Nephron progenitor cell (in vitro differentiated cells): ENCODE measurements around the gene FUZ.

ENCODE experiments used
- DNase-seq: peaks from one replicate; pipeline ENCODE4 v3.0.0; 2021
- H3K27ac Mint-ChIP-seq: 2 replicates; pipeline ENCODE4 v1.8.0; 2021; ENCODE audit warnings: mild to moderate bottlenecking, moderate library complexity, mixed read lengths
- H3K27me3 Mint-ChIP-seq: 2 replicates; pipeline ENCODE4 v1.8.0; 2021; ENCODE audit warnings: mild to moderate bottlenecking, low read depth, mixed read lengths; ENCODE audit not compliant: poor library complexity
- H3K36me3 Mint-ChIP-seq: 2 replicates; pipeline ENCODE4 v1.8.0; 2021; ENCODE audit warnings: low read depth, mixed read lengths
- H3K4me1 Mint-ChIP-seq: 2 replicates; pipeline ENCODE4 v1.8.0; 2021; ENCODE audit warnings: mixed read lengths
- H3K4me3 Mint-ChIP-seq: 2 replicates; pipeline ENCODE4 v1.8.0; 2021; ENCODE audit warnings: mild to moderate bottlenecking, moderate library complexity, mixed read lengths
- H3K9me3 Mint-ChIP-seq: 2 replicates; pipeline ENCODE4 v1.8.0; 2021; ENCODE audit warnings: mild to moderate bottlenecking, moderate library complexity, mixed read lengths
- CTCF ChIP-seq: fragments of 200-600 bp; sonication (generic); IDR thresholded peaks from 2 replicates; pipeline ENCODE4 v1.5.0; 2021; ENCODE audit warnings: antibody characterized with exemption

The FUZ gene

DNA sequence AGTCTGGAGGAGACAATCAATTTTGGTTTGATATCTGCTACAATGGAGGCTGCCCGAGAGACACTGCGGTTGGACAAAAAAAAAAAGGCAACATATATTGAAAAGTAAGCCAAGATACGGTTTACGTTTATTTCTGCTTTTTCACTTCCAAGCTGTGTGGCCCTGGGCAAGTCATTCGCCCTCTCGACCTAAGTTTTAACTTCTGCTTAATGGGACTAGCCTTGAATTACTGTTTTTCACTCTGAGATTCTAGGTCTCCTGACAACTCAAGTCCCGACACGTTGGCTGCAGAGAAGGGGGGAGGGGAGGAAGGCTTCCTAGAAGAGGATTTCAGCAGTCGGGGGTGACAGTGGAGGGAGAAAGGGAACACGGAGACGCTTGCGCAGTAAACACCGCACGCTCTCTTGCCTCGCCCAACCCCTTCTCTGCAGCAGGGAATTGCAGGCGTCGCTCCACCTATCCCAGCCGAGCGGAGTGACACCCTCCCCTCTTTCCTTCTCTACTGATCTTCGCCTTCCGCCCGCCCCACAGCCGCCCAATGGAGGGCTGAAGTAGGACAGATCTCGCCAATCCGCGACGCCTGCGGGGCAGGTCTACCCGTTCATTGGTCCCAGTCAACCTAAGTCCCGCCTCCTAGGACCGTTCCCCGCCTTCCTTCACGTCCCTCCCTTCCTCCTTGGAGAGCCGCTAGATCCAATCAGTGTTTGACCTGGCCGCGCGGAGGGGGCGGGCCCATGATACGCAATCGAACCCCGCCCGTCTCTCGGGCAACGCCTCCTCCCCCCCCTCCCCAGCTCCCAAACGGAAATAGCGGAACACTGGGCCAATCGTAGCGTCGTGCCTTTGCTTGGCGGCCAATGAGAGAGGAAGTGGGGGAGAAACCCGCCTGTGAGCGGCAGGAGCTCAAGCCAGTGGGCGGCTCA, 46.8 kb downstream of the FUZ start:
- Mint-ChIP-seq H3K4me1 (peaks cover 69% of the 10 kb centered on the region), H3K4me3 (peak overlapping the region; percentile 96), H3K9me3 (no peaks in the 10 kb centered on the region), H3K36me3 (no peaks in the 10 kb centered on the region), H3K27me3 (no peaks in the 10 kb centered on the region), H3K27ac (peak overlapping the region; percentile 99)
- peak; percentile 98 for DNase-seq
- no peak for TF ChIP-seq CTCF

DNA sequence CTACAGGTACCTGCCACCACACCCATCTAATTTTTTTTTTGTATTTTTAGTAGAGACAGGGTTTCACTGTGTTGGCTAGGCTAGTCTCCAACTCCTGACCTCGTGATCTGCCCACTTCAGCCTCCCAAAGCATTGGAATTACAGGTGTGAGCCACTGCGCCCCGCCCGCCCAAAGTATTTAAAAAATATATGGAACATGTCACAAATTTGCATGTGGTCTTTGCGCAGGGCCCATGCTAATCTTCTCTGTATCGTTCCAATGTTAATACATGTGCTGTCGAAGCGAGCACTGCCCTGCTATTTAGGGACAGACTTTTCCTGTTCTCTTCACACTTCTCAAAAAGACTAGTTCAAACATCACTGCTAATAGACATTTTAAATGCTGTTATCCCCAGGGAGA, 48.8 kb downstream of the FUZ start:
- no peak for TF ChIP-seq CTCF
- Mint-ChIP-seq H3K27ac (no peak overlapping the region), H3K27me3 (peaks cover 4% of the 10 kb centered on the region), H3K9me3 (no peaks in the 10 kb centered on the region), H3K4me3 (peak overlapping the region; percentile 38), H3K4me1 (peaks cover 59% of the 10 kb centered on the region), H3K36me3 (no peaks in the 10 kb centered on the region)
- DNase-seq, result no peak

- peaks cover under 1% of the 10 kb centered on the region for H3K9me3 Mint-ChIP-seq
- DNase-seq, result no peak
- TF ChIP-seq CTCF, result no peak
- no peak within 1 kb of the TSS for H3K4me3 Mint-ChIP-seq
- H3K27ac Mint-ChIP-seq, result peak within 1 kb of the TSS; percentile 67
- peaks cover 10% of the 10 kb centered on the region for H3K27me3 Mint-ChIP-seq
- no peaks in the 10 kb centered on the region for H3K36me3 Mint-ChIP-seq
- peaks cover 56% of the 10 kb centered on the region for H3K4me1 Mint-ChIP-seq
Observed at GRCh38 chr19:49763230-49763629, 49.9 kb downstream of the FUZ start, which contains the start of gene TSKS. Gene TSKS (minus strand): TSS chr19:49763306. CDS start chr19:49763247, 59 bp downstream.

DNA sequence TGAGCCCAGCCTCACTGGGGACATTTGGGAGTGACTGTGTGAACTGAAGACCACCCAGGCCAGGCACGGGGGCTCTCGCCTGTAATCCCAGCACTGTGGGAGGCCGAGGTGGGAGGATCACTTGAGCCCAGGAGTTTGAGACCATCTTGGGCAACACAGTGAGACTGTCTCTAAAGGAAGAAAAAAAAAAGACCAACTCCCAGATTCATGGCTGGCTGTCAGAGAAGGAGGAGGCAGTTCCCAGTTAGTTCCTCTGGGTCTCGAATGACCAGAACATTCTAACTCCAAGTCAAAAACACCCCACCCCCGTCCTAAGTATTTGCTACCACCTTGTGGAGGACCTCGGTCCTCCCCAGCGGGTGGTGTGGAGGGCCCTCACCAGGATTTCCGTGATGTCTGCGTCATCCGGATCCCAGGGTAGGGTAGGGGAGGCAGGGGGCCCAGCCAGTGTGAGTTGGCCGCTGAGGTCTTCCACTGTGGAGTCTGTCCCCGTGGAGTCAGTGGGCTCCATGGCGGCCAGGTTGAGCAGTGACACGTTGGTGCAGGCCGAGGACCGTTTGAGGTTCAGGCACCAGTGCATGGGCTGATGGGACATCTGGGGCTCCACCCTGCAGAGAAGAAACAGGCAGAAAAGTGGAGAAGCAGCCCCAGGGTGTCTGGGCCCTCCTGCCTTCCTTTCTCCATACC, 51.3 kb downstream of the FUZ start:
- Mint-ChIP-seq H3K27ac (peak overlapping the region; percentile 71), H3K4me3 (no peak overlapping the region), H3K9me3 (peaks cover 10% of the 10 kb centered on the region), H3K27me3 (peaks cover 21% of the 10 kb centered on the region), H3K4me1 (peaks cover 45% of the 10 kb centered on the region), H3K36me3 (no peaks in the 10 kb centered on the region)
- no peak for TF ChIP-seq CTCF
- no peak for DNase-seq

DNA sequence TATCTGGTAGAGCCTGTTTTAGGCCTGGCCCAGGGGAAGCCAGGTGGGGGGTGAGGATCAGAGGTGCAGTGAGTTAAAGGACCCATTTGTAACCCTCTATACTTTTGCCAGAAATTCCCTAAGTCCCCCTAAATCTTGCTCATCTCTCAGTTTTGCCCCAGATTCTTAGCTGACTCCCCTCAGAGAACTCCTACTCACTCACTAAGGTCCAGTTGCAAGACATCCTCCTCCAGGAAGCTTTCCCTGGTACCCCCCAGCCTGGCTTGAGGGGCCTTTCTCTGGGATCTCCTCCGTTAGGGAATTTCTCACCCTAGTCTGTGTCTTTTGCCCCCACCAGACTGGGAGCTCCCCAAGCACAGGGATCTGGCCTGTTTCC, 51.9 kb downstream of the FUZ start:
- no peak for TF ChIP-seq CTCF
- no peak overlapping the region for H3K4me3 Mint-ChIP-seq
- H3K27me3 Mint-ChIP-seq, result peaks cover 21% of the 10 kb centered on the region
- H3K27ac Mint-ChIP-seq, result peak overlapping the region; percentile 71
- DNase-seq, result no peak
- H3K4me1 Mint-ChIP-seq, result peaks cover 44% of the 10 kb centered on the region
- H3K9me3 Mint-ChIP-seq, result peaks cover 12% of the 10 kb centered on the region
- no peaks in the 10 kb centered on the region for H3K36me3 Mint-ChIP-seq
